ENCODE results near the gene RPS3.
A peak's percentile ranks its signal among the peaks of the same experiment; 100 is the strongest.

RPS3 gene

DNA sequence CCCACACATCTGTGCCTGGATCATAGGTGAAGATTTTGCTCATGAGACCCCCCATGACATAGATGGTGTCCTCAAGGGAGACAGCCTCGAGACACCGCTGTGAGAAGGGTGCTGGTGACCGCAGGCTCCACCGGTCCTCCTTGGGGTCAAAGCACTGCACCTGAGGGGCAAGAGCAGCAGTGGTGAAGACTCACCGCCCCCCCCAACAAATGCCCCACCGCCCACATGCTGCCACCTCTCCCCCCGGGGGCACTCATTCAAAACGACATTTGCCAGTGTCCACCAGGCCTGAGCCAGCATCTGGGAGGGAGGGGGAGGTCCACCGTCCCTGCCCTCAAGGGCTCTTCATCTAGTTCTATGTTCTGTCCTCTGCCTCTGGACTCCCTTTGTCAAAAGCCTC, 24.4 kb downstream of the RPS3 start:
- POLR2A ChIA-PET, result interaction anchor here (1.0 kb wide), 1 partner anchor 23 kb away, joined by 3 read pairs; no protein-coding TSS in a partner anchor
- TF ChIP-seq, protein P1, sequence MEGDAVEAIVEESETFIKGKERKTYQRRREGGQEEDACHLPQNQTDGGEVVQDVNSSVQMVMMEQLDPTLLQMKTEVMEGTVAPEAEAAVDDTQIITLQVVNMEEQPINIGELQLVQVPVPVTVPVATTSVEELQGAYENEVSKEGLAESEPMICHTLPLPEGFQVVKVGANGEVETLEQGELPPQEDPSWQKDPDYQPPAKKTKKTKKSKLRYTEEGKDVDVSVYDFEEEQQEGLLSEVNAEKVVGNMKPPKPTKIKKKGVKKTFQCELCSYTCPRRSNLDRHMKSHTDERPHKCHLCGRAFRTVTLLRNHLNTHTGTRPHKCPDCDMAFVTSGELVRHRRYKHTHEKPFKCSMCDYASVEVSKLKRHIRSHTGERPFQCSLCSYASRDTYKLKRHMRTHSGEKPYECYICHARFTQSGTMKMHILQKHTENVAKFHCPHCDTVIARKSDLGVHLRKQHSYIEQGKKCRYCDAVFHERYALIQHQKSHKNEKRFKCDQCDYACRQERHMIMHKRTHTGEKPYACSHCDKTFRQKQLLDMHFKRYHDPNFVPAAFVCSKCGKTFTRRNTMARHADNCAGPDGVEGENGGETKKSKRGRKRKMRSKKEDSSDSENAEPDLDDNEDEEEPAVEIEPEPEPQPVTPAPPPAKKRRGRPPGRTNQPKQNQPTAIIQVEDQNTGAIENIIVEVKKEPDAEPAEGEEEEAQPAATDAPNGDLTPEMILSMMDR (IDR thresholded peaks at IDR 0.05; ENCODE audit: control extremely low read depth, extremely low read depth, low read depth, missing control alignments), result no peak
- CTCF ChIA-PET, result interaction anchor here (1.0 to 2.9 kb wide), 5 partner anchors 16 to 108 kb away, joined by 3 to 9 read pairs (median 4); no protein-coding TSS in a partner anchor
- no peak for DNase-seq (ENCODE audit: extremely low spot score)

DNA sequence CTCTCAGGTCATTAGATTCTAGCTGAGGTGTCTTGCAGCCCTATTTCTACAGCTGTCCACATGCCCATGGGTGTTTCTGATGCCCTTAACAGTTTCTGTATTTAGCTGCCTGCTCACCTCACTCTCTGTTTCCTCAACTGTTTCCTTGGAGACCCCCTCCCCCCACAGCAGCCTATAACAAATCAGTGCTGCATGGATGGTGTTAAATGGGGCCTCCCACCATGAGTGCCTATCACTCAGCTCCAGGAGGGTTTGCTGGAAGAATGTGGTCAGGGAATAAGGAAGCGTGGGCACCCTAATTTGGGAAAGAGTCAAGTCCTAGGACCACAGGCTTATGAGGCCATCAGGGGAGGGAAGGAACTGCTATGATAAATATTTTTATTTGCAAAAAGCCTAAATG, 25.1 kb downstream of the RPS3 start:
- TF ChIP-seq, protein P1 (IDR thresholded peaks at IDR 0.05; ENCODE audit: control extremely low read depth, extremely low read depth, low read depth, missing control alignments), result no peak
- ChIA-PET CTCF (interaction anchor here (1.4 to 4.8 kb wide), 3 partner anchors 11 to 39 kb away, joined by 5 to 22 read pairs (median 9); no protein-coding TSS in a partner anchor), POLR2A (no interaction called here)
- DNase-seq (ENCODE audit: extremely low spot score), result no peak

DNA sequence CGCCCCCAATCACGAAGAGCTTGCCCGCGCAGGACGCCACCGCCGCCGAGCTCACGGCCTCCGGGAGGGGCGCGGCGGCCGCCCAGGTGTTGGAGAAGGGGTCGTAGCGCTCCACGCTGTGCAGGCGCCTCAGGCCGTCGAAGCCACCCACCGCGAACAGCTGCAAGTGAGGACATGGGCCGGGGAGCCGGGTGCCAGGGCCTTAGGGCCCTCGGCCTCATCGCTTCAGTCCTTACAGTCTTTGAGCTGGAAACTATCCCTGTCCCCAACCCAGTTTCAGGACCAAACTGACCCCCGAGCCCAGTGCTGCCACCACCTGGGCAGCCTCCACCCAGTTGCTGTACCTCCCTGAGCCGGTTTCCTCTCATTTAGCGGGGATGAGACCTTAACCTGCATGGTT, 26.1 kb downstream of the RPS3 start:
- POLR2A ChIA-PET, result no interaction called here
- DNase-seq (ENCODE audit: extremely low spot score), result no peak
- CTCF ChIA-PET, result interaction anchor here (0.9 to 4.8 kb wide), 8 partner anchors 9 to 51 kb away, joined by 3 to 22 read pairs (median 6); no protein-coding TSS in a partner anchor
- TF ChIP-seq, protein P1 (IDR thresholded peaks at IDR 0.05; ENCODE audit: control extremely low read depth, extremely low read depth, low read depth, missing control alignments), result peak; percentile 15

DNA sequence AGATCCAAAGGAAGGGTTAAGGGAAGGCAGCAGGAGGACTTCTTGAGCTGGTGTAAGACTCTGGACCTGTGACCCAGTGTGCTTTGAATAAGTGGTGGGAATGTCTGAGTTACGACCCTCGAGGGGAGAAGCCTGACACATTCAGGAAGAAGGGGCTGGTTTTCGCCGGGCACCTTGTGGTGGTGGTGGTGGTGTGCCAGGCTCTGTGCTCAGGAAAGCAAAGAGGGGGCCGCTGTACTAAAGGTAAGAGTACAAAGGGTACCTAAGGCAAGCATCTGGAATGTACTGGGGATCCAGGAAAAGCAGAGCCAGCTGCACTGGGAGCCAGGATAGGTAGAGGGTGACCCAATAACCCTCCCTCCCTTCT, 27.4 kb downstream of the RPS3 start:
- TF ChIP-seq, protein P1 (IDR thresholded peaks at IDR 0.05; ENCODE audit: control extremely low read depth, extremely low read depth, low read depth, missing control alignments), result no peak
- no peak for DNase-seq (ENCODE audit: extremely low spot score)
- ChIA-PET POLR2A (no interaction called here), CTCF (interaction anchor here (0.7 to 4.8 kb wide), 5 partner anchors 10 to 38 kb away, joined by 3 to 22 read pairs (median 7); no protein-coding TSS in a partner anchor)

DNA sequence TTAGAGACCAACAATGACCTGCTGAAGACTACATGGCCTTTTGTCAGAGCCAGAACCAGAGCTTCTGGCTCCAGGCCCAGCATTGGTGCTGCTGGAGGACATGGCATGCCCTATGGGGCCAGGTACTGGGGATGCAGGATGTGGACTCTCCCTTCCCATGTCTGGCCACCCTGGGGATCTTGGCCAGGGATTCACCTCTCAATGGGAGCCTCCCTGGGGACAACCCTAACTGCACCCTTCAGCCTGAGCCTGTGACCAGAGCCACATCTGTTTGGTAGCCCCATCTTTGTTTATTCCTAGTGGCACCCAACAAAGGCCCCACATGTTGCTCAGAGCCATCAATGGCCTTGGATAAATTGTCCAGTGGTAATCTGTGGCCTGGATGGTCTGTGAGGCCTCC, 27.9 kb downstream of the RPS3 start:
- CTCF ChIA-PET, result interaction anchor here (0.7 to 4.8 kb wide), 4 partner anchors 10 to 38 kb away, joined by 3 to 22 read pairs (median 8); no protein-coding TSS in a partner anchor
- TF ChIP-seq, protein P1 (IDR thresholded peaks at IDR 0.05; ENCODE audit: control extremely low read depth, extremely low read depth, low read depth, missing control alignments), result no peak
- POLR2A ChIA-PET, result no interaction called here
- no peak for DNase-seq (ENCODE audit: extremely low spot score)

DNA sequence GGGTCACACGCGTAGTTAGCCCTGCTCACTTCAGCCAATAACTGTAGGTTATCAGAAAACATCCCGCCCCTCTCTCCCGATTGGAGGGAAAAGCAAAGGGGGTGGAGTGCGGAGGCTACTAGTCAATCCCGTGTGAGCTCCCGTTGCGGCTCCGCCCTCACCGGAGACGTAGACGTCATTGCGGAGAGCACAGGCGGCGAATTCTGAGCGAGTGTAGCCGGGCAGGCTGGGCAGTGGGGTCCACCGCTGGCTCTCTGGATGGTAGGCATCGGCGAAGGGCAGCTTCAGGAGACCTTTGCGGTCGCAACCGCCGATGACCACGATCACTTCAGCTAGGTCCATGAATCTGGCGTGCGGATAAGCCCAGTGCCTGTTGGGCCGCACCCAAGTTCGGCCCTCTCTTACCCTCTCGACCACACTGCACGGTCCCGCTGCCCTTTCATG, 29.0 kb downstream of the RPS3 start:
- peak; percentile 88 for DNase-seq (ENCODE audit: extremely low spot score)
- ChIA-PET POLR2A (no interaction called here), CTCF (interaction anchor here (0.7 to 4.8 kb wide), 3 partner anchors 11 to 20 kb away, joined by 3 to 22 read pairs (median 3); no protein-coding TSS in a partner anchor)
- TF ChIP-seq, protein P1 (IDR thresholded peaks at IDR 0.05; ENCODE audit: control extremely low read depth, extremely low read depth, low read depth, missing control alignments), result no peak
